ENCODE measurements around the gene MICAL3.

MICAL3 gene

GRCh38 chr22:17807578-17808410, 216.6 kb downstream of the MICAL3 start:
- no peak for DNase-seq

GRCh38 chr22:17807086-17807485, 217.3 kb downstream of the MICAL3 start:
- no peak for DNase-seq

GRCh38 chr22:17806437-17806836, 217.9 kb downstream of the MICAL3 start:
- DNase-seq, result no peak

- no peak for DNase-seq
Measured at GRCh38 chr22:17804331-17805080, 219.9 kb downstream of the MICAL3 start.

- DNase-seq, result no peak
Measured at GRCh38 chr22:17803609-17804270, 220.6 kb downstream of the MICAL3 start.

- DNase-seq, result no peak
Measured at GRCh38 chr22:17802822-17803221, 221.5 kb downstream of the MICAL3 start.

- no peak for DNase-seq
Measured at GRCh38 chr22:17802411-17802810, 221.9 kb downstream of the MICAL3 start.

- DNase-seq, result no peak
Measured at GRCh38 chr22:17797721-17798559, 226.4 kb downstream of the MICAL3 start.

- DNase-seq, result no peak
Measured at GRCh38 chr22:17796695-17797094, 227.7 kb downstream of the MICAL3 start.

GRCh38 chr22:17795661-17796548, 228.5 kb downstream of the MICAL3 start:
- no peak for DNase-seq

GRCh38 chr22:17794726-17795542, 229.4 kb downstream of the MICAL3 start:
- no peak for DNase-seq

GRCh38 chr22:17792854-17793434, 231.4 kb downstream of the MICAL3 start:
- DNase-seq, result no peak

- no peak for DNase-seq
Measured at GRCh38 chr22:17792299-17792698, 232.1 kb downstream of the MICAL3 start.

GRCh38 chr22:17791196-17791595, 233.2 kb downstream of the MICAL3 start:
- no peak for DNase-seq

- DNase-seq, result no peak
Measured at GRCh38 chr22:17789379-17790200, 234.8 kb downstream of the MICAL3 start.

- DNase-seq, result no peak
Measured at GRCh38 chr22:17788528-17789378, 235.6 kb downstream of the MICAL3 start.

- DNase-seq, result no peak
Measured at GRCh38 chr22:17787716-17788330, 236.5 kb downstream of the MICAL3 start.

- DNase-seq, result no peak
Measured at GRCh38 chr22:17787241-17787640, 237.1 kb downstream of the MICAL3 start.

Measured in RPMI8226 (cell line).